Panc1 (cell line): ENCODE results near the gene PIH1D1.

ENCODE experiments used
- CTCF ChIP-seq: fragments of 450-650 bp; IDR thresholded peaks from 2 replicates; pipeline ENCODE4 v1.5.1; 2017; ENCODE audit warnings: mild to moderate bottlenecking
- POLR2AphosphoS5 ChIP-seq: IDR thresholded peaks from 2 replicates; pipeline ENCODE4 v1.6.1; 2012; ENCODE audit warnings: mild to moderate bottlenecking, low read depth, low read length, moderate library complexity

- TF ChIP-seq CTCF (no peak), POLR2AphosphoS5 (no peak)
These were observed 42.1 kb downstream of the PIH1D1 start for GRCh38 chr19:49409441-49410029.
